ENCODE results near the gene EEF2K. TPM values are rescaled to one million over a fixed set of nuclear protein-coding genes. Genes with fewer than 3 reads are reported as not detected.

Gene EEF2K
- total and polyA plus RNA-seq, 2 of the 13 experiments (the other 11 are each of a cell fraction or from before 2014, with no cell fraction given), result 22.0 to 23.8 TPM

DNA sequence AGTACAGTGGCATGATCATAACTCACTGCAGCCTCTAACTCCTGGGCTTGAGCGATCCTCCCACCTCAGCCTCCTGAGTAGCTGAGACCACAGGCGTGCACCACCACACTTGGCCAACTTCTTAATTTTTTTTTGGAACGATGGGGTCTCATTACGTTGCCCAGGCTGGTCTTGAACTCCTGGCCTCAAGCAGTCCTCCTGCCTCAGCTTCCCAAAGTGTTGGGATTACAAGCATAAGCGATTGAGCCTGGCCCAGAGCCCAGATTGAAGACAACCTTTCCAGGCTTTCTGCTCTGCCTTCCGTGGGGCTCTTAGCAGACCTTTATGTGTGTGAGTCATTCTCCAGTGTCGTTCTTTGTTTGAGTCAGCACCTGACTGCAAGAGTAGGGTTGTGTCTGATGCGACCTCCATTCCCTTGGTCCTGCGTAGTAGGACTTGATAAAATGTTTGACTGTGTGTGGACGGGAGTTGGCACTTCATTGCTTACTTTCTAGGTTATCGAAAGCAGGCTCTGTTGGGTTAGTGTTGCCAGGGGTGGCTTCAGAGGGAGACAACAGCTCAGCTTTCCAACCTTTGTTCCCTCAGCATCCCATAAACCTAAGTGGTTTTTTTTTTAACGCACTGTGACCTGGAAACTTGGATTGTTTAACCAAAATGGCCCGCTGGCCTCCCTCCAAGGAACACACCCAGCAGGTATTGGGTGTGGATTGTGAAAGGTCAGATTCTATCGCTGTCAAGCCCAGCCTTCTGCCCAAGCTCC, 26.4 kb downstream of the EEF2K start (continued):
- no peak; the same call in 1 of the 2 replicates for TF ChIP-seq KLF12 (CRISPR knock-in tag; IDR thresholded peaks at IDR 0.05; ENCODE audit: borderline replicate concordance)
- TF ChIP-seq ZNF557 (CRISPR knock-in tag; IDR thresholded peaks at IDR 0.05), result no peak
- peak; percentile 51; the same call in 1 of the 2 replicates for TF ChIP-seq PATZ1 (CRISPR knock-in tag; IDR thresholded peaks at IDR 0.05)
- no peak for TF ChIP-seq ZNF713 (CRISPR knock-in tag; IDR thresholded peaks at IDR 0.05)
- TF ChIP-seq, protein P1, sequence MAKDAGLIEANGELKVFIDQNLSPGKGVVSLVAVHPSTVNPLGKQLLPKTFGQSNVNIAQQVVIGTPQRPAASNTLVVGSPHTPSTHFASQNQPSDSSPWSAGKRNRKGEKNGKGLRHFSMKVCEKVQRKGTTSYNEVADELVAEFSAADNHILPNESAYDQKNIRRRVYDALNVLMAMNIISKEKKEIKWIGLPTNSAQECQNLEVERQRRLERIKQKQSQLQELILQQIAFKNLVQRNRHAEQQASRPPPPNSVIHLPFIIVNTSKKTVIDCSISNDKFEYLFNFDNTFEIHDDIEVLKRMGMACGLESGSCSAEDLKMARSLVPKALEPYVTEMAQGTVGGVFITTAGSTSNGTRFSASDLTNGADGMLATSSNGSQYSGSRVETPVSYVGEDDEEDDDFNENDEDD (CRISPR knock-in tag; IDR thresholded peaks at IDR 0.05; ENCODE audit: borderline replicate concordance), result 0 out of 2 replicates have a peak, but pooled peaks have one; percentile 14
- TF ChIP-seq, protein P2, sequence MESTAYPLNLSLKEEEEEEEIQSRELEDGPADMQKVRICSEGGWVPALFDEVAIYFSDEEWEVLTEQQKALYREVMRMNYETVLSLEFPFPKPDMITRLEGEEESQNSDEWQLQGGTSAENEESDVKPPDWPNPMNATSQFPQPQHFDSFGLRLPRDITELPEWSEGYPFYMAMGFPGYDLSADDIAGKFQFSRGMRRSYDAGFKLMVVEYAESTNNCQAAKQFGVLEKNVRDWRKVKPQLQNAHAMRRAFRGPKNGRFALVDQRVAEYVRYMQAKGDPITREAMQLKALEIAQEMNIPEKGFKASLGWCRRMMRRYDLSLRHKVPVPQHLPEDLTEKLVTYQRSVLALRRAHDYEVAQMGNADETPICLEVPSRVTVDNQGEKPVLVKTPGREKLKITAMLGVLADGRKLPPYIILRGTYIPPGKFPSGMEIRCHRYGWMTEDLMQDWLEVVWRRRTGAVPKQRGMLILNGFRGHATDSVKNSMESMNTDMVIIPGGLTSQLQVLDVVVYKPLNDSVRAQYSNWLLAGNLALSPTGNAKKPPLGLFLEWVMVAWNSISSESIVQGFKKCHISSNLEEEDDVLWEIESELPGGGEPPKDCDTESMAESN (CRISPR knock-in tag; conservative IDR thresholded peaks at IDR 0.05), result 0 out of 2 replicates have a peak, but pooled peaks have one; percentile 25
- TF ChIP-seq YY1 (IDR thresholded peaks at IDR 0.05; ENCODE audit: insufficient read depth, insufficient replicate concordance, low read depth, low read length), result peak; percentile 59
- no peak for TF ChIP-seq HNRNPUL1 (IDR thresholded peaks at IDR 0.05; ENCODE audit: low read depth, low read length)
- no peak for TF ChIP-seq REPIN1 (CRISPR knock-in tag; IDR thresholded peaks at IDR 0.05; ENCODE audit: borderline replicate concordance, low read depth)
- TF ChIP-seq ZBTB7B (CRISPR knock-in tag; IDR thresholded peaks at IDR 0.05), result no peak
- no peak for TF ChIP-seq ATM (IDR thresholded peaks at IDR 0.05; ENCODE audit: borderline replicate concordance)
- no peak for TF ChIP-seq NR3C1 (CRISPR knock-in tag; IDR thresholded peaks at IDR 0.05)
- TF ChIP-seq ZNF224 (CRISPR knock-in tag; IDR thresholded peaks at IDR 0.05), result no peak
- no peak for TF ChIP-seq ZNF354B (CRISPR knock-in tag; IDR thresholded peaks at IDR 0.05)
- no peak for TF ChIP-seq HNRNPLL (IDR thresholded peaks at IDR 0.05; ENCODE audit: low read depth, low read length, poor library complexity, severe bottlenecking)
- TF ChIP-seq ZNF335 (CRISPR knock-in tag; IDR thresholded peaks at IDR 0.05), result 0 out of 2 replicates have a peak, but pooled peaks have one; percentile 10
- TF ChIP-seq ZNF83 (CRISPR knock-in tag; IDR thresholded peaks at IDR 0.05; ENCODE audit: borderline replicate concordance), result no peak
- no peak for TF ChIP-seq POLR2G (IDR thresholded peaks at IDR 0.05; ENCODE audit: low read depth, low read length)
- peak; percentile 68; the same call in 1 of the 2 replicates for TF ChIP-seq ZMYM3 (CRISPR knock-in tag; IDR thresholded peaks at IDR 0.05)
- TF ChIP-seq ZNF749 (CRISPR knock-in tag; IDR thresholded peaks at IDR 0.05; ENCODE audit: borderline replicate concordance), result no peak
- peak; percentile 59 for TF ChIP-seq FOXP4 (CRISPR knock-in tag; IDR thresholded peaks at IDR 0.05)
- no peak for TF ChIP-seq SMYD3 (CRISPR knock-in tag; IDR thresholded peaks at IDR 0.05)
- TF ChIP-seq CENPT (CRISPR knock-in tag; IDR thresholded peaks at IDR 0.05; ENCODE audit: low read depth), result no peak

Data from HepG2 (cell line).